WTC11 (cell line): Measurements from ENCODE around the gene PACSIN1. TPM values are rescaled to one million over a fixed set of nuclear protein-coding genes. Genes with fewer than 3 reads are reported as not detected.

Source experiments
- total RNA-seq: library from RNA; stranded (reverse); gene quantifications from 3 replicates; pipeline ENCODE4 v1.2.3, GENCODE V29; 2021

Gene PACSIN1
- total RNA-seq, 1 experiment from 2014 or later = 12.6 TPM

Other genes with a start within 250 kb of the PACSIN1 start
- gene HMGA1, start 229.2 kb upstream of the PACSIN1 start, total RNA-seq = 2,446 to 2,677 TPM (median 2,610 TPM) in 3 replicates
- gene SMIM29, start 217.1 kb upstream of the PACSIN1 start, total RNA-seq = 11.7 to 15.1 TPM (median 14.1 TPM) in 3 replicates
- gene NUDT3, start 73.4 kb upstream of the PACSIN1 start, total RNA-seq = 24.6 to 30.0 TPM (median 24.8 TPM) in 3 replicates
- 2,184 to 2,437 TPM (median 2,411 TPM) in 3 replicates for gene RPS10, start 40.0 kb upstream of the PACSIN1 start, total RNA-seq
- gene SPDEF, start 90.3 kb downstream of the PACSIN1 start, total RNA-seq = 0.44 to 0.72 TPM (median 0.50 TPM) in 3 replicates
- 60.4 to 75.5 TPM (median 63.9 TPM) in 3 replicates for gene ILRUN, start 230.7 kb downstream of the PACSIN1 start, total RNA-seq